GM18499 (cell line): ENCODE data around the gene ALKBH6.
"Not testable (repeated sequence)": the region's sequence is repeated elsewhere in the genome, so short reads cannot be mapped to it uniquely, and the experiment has no call there.

Source experiments
- ATAC-seq: cut with Tn5 transposase; IDR thresholded peaks from one replicate; pipeline ENCODE4 v1.9.1; 2021; ENCODE audit warnings: moderate number of reproducible peaks; ENCODE audit not compliant: insufficient read depth, unreplicated experiment

ALKBH6 gene

DNA sequence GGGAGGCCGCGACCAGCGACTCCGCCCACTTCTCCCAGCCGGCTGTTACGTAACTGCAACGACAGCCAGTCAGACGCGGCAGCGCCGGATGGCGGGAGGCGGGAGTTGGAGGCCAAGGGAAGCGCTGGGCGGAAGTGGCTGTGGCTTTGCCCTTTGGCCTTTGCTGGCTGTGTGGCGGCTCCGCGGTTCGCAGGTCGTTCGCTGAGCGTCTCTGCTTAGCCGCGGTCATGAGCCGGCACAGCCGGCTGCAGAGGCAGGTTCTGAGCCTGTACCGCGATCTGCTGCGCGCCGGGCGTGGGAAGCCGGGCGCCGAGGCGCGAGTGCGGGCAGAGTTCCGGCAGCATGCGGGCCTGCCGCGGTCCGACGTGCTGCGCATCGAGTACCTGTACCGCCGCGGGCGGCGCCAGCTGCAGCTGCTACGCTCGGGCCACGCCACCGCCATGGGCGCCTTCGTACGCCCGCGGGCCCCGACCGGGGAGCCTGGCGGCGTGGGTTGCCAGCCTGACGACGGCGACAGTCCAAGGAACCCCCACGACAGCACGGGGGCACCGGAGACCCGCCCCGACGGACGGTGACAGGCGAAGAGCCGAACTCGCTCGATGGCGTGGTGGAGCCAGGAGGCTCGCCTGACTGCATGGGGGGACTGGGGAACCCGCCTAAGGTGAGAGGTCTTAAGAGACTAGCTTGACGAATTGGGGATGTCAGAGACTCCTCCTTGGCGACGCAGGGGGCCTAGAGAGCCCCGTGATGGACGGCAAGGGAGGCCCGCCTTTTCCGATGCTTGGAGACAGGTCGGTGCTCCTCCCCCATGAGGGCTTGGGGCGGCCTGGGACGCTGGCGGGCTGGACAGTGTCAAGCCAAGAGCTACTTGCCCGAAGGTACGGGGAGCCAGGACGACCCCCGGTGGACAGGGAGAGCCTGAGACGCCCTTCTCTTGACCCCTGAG, 18.7 kb downstream of the ALKBH6 start, which contains the start of gene SDHAF1:
Gene SDHAF1, plus strand, starts transcription at position 141 of the 946 bp plus-strand sequence. Its CDS starts 87 bp downstream, at position 228.
- peak; percentile 51 for ATAC-seq

DNA sequence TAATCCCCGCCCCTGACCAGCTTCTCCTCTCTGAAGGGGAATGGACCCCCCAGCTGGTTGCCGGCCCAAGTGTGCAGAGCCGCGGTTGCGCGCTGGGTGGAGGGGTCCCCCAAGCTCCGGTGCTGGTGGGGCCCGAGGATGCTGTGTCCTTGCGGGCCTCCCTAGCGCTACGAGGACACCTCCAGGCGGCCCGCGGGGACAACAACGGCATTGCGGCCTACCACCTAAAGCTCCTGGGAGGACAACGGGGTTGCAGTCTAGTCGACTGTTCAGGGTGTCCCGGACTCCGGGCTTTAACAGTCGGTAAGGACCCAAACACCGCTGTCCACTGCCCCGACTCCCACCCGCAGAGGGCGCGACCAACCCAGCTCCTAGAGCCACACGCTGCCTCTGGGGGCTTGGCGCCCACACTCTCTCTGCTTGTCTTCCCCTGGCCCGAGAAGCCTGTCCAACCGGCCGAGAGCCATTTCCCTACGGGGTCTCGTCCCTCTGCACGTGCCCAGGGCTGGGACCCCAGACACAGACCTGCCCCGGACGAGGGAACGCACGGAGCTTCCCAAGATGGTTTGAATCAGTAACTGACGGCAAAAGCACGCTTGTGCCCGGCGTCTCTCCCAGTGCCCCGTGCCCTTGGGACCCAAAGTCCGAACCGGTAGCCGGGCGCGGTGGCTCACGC, 20.0 kb downstream of the ALKBH6 start:
- no peak for ATAC-seq

DNA sequence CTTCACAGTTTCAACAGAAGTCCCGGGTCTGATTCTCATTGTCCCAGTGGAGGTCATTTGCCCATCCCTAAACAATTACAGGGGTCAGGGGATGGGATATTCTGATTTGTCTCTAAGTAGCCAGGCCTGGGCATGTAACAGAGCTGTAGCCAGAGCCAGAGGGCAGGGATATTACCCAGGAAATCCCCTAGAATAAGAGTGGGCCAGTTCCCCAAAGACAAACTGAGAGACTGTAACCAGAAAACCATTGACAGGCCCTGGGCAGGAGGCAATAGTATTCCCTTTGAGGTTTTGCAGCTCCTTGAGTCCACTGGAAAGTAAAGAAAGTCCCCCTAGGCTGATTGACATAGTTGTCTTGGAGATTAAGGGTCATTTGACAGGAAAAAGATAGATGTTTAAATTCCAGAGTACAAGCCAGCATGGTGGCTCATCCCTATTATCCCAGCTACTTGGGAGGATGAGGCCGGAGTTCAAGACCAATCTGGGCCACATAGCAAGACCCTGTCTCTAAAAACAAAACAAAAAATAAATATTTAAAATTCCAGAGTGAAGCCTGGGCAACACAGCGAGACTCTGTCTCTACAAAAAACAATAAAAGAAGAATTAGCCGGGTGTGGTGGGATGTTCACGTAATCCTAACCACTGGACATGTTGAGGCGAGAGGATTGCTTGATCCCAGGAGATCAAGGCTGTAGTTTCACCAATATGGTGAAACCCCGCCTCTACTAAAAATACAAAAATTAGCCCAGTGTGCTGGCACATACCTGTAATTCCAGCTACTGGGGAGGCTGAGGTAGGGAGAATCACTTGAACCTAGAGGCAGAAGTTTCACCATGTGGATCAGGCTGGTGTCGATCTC, 20.9 kb downstream of the ALKBH6 start:
- ATAC-seq = no peak

DNA sequence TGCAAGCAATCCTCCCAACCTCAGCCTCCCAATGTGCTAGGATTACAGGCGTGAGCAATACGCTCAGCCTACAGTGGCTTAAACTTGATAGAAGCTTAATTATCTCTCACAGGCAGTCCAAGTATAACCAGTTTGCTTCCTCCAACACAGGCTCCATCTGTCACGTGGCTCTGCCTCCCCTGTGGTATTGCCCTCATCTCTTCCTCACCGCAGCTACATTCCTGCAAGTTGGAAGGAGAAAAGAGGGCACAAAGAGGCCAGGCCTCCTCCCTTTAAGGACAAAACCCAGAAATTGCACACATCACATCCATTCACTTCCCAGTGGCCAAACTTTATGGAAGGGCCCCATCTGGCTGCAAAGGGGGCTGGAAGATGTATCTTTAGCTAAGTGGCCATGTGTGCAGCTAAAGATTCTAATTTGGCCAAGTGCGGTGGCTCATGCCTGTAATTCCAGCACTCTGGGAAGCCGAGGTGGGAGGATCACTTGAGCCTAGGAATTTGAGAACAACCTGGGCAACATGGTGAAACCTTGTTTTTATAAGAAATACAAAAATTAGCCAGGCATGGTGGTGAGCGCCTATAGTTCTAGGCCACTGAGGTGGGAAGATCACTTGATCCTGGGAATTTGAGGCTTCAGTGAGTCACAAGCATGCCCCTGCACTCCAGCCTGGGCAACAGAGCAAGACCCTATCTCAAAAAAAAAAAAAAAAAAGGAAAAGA, 22.1 kb downstream of the ALKBH6 start:
- ATAC-seq = no peak

DNA sequence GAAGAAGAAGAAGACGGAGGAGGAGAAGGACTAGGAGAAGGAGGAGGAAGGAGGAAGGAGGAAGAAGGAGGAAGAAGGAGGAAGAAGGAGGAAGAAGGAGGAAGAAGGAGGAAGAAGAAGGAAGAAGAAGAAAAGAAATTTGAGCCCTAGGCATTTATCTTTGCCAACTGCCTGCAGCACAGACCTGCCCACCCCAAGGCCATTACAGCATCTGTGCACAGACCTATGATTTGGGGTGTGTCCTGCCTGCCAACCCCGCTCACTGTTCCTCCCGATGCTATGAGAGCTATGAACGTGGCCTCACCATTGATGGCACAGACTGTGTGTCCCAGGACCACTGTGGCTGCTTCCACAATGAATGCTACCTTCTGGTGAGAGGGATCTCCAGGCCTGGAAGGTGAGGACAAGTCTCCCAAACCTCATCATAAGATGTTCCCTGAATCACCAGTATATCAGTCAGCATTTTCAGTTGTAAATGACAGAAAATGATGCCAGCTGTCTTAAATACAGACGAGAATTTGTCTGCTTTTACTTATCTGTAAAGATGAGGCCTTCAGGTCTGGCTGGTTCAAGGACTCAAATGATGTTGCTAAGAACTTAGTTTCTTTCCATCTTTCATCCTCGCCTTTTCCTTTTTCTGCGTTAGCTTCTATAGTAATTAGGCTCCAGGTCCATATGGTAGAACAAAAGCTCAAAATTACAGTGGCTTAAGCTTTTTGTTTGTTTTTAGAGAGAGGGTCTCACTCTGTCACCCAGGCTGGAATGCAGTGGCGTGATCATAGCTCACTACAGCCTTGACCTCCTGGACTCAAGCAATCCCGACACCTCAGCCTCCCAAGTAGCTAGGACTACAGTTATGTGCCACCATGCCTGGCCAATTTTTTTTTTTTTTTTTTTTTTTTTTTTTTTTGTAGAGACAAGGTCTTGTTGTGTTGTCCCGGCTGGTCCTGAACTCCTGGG, 23.0 kb downstream of the ALKBH6 start:
- ATAC-seq = no peak

DNA sequence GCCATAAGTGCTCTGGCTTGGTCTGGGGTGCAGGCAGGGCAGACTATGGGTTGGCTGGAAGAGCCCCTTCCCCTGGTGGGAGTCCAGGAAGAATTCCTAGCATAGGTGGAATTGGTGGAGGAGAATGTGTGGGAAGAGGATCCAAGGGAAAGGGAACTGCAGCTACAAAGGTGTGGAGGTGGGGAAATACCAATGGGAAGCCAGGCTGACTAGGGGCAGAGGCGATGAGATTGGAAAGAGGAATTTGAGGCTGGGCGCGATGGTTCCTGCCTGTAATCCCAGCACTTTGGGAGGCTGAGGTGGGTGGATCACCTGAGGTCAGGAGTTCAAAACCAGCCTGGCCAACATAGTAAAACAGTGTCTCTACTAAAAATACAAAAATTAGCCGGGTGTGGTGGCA, 23.9 kb downstream of the ALKBH6 start:
- no peak for ATAC-seq

DNA sequence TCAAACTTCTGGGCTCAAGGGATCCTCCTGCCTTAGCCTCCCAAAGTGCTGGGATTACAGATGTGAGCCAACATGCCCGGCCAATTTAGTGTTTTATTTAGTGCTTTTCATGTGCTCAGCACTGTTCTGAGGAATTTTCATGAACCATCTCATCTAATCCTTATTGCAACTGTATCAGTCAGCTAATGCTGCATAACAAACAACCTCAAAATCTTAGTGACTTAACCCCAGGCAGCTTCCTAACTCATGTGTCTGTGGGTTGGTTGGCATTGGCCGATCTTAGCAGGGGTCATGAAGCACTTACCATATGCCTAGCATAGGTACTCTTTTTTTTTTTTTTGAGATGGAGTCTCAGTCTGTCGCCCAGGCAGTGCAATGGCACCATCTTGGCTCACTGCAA, 25.2 kb downstream of the ALKBH6 start:
- no peak for ATAC-seq

DNA sequence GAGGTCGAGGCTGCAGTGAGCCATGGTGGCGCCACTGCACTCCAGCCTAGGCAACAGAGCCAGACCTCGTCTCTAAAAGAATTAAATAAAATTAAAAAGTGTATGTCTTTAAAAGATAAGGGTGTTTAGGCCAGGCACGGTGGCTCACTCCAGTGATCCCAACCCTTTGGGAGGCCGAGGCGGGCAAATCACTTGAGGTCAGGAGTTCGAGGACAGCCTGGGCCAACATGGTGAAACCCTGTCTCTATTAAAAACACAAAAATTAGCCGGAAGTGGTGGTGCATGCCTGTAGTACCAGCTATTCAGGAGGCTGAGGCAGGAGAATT, 26.5 kb downstream of the ALKBH6 start:
- no peak for ATAC-seq

DNA sequence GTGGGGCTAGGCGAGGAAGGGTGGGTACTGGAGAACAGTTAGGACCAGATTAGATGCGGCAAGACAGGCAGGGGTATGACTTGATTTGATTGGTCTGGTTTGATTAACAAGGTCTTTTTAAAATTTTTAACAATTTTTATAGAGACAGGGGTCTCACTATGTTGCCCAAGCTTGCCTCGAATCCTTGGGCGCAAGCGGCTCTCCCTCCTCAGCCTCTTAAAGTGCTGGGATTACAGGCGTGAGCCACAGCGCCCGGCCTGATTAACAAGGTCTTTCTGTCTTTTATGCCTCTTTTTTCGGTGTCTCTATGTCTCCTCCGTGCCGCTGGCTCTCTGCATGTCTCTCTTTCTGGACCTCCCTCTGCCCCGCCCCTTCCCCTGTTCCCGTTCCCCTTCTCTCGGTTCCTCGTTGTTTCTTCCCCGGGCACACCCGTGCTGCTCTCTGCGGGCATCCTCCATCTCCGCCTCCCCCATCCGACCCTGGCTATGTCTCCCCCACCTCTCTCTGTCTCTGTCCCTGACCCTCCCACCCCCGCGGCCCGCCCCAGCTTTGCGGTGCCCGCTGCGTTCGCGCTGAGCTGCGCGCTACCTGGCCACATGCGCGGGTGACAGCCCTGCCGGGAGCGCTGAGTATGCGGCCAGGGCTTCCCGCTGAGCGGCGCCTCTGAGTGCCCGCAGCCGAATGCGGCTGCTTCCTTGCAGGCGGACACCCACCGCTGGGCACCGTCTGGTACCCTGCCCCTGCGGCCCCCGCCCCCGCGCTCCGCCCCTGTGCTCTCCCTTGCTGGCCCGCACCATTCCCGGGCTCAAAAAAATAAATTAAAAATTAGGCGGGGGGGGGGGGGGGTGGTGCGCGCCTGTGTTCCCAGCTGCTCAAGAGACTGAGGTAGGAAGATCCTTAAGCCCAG, 27.1 kb downstream of the ALKBH6 start:
- no peak for ATAC-seq

DNA sequence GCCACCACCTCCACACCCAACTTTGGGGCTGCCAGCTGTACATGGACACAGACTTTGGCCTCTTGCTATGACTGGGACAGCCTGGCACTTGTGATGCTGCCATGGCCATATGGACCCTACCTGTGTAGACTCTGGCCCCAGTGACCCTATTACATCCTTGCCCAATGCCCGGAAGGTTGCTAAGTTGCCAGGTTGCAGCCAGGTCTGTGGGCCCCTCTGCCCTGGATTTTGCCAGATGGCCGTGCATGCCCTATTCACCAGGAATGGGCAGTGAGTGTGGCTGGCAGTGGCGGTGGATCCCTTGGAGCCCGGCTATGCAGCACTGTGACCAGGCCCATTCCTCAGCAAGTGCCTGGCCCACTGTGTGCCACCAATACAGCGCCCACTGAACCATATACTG, 27.9 kb downstream of the ALKBH6 start:
- no peak for ATAC-seq

DNA sequence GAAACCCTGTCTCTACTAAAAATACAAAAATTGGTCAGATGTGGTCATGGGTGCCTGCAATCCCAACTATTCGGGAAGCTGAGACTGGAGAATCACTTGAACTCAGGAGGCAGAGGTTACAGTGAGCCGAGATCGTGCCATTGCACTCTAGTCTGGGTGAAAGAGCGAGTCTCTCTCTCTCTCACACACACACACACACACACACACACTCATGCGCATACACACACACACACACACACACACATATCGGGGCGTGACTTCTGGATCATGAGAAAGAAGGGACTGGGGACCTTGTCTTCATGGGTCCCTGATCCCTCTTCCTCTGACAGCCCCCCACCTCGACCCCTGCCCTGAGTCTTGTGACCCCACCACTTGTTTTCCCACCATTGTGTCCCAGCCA, 30.8 kb downstream of the ALKBH6 start:
- ATAC-seq = no peak

DNA sequence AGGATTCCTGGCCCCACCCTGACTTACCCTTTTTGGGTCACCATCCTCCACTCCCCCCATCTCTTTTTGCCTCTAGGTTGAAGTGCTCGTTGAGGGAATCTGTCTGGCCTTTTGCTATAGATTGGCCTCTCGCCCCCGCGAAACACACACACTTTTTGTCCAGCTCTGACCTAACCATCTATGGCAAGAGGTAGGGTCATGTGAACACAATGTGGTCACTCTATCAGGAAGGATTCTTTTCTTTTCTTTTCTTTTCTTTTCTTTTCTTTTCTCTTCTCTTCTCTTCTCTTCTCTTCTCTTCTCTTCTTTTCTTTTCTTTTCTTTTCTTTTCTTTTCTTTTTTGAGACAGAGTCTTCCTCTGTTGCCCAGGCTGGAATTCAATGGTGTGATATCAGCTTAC, 33.0 kb downstream of the ALKBH6 start:
- not testable (repeated sequence) for ATAC-seq

DNA sequence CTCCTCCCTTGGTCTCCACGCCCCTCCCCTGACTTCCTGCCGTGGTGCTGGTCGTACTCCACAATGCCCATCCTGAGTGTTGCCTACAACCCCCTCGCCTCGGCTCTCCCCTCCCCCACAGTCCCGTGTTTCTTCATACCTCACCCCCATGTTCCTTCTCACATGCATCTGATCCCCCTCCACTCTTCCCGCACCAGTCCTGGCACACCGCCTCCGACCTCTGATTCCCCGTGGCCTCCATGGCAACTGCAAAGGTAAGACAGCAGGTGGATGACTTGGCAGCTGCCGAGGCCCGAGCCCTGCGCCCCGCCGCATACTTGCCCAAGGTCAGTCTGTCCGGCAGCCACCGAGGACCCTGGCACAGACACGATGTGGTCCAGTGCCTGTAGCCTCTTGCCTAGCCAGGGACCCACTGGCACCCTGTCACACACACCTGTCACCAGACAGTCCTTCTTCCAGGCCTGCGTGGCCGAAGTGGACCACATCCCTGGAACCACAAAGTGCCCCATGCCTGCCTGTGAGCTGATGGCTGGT, 35.1 kb downstream of the ALKBH6 start:
- ATAC-seq = no peak

DNA sequence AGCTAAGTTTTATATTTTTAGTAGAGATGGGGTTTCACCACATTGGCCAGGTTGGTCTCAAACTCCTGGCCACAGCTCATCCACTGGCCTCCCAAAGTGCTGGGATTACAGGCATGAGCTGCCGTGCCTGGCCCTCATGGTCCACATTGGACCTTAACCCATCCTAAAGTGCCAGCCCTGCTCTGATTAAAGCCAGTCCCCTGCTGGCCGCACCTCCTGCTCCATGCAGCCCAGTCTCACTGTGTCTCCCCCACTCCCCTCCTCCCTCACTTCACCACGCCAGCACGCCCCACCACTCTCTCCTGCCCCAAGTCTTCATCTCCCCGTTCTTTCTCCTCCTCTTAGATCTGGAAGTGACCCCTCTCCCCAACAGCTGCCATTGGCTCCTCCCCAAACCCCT, 35.7 kb downstream of the ALKBH6 start:
- ATAC-seq = no peak

DNA sequence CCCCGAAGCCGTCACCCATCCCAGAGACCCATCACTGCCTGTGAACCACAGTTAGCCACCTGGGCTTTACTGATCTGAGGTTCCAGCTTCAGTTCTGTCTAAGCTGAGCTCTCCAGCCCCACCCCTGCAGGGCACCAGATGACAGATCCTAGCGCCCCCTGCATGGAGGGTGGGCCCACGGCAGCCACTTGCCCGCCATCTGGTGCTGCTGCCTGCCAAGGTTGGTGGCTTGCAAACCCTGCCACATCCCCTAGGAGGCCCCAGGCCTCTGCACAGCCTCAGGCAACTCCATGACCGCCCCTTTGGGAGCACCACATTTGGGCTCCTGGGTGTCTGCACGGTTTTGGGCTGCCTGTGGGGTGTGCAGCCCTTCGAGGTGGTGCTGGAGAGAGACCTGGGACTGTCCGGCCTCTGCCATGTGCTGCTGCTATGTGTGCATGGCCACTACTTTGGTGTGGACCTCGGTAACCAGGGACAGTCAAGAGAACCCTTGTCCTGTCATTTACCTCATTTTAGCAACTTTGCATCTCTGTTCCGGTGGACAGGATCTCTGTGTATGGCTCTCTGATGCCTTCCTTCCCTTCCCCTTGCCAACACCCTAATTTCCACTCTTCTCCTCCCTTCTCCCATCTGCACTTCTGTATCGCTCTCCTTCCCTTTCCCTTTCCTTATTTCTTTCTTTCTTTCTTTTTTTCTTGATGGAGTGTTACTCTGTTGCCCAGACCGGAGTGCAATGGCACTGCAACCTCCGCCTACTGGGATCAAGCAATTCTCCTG, 36.4 kb downstream of the ALKBH6 start:
- no peak for ATAC-seq

DNA sequence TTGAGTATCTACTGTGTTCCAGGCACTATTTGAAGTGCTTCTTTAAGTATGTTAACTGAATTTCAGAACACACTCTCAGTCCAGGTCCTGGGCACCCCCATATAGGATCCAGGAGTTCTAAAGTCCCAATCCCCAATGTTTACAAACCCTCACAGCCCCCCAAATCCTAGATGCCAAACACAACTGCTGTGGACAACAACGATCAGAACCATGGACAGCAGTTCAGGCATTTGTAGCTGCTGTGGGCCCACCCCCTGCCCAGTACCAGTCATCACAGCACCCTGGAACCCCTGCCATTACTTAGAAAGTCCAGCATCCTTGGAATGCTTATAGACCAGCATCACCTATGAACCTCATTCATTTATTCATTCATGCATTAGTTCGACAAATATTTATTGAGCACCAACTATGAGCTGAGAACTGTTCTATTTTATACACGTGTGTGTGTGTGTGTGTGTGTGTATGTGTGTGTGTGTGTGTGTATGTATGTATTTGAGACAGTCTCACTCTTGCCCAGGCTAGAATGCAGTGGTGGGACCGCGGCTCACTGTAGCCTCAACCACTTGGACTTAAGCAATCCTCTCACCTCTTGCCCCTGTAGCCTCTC, 38.3 kb downstream of the ALKBH6 start:
- ATAC-seq = no peak

DNA sequence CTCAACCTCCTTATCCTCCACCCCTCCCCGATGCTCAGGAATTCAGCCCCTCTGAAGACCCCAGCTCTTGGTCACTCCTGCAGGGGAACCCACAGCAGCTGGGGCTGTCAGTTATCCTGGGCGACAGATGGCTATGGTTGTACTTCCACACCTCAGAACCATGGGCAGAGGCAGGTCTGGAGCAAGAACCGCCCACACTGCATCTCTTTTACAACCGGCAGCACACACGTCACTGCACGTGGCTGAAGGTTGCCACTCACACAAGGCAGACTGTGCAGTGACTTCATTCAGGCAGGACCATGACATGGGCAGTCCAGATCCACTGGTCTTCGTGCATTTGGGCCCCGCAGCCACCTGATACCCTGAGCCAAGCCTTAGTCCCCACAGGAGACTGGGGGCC, 40.5 kb downstream of the ALKBH6 start:
- ATAC-seq = no peak
